Osteocyte (in vitro differentiated cells): ENCODE measurements around the gene RGP1. TPM values are rescaled to one million over a fixed set of nuclear protein-coding genes. Genes with fewer than 3 reads are reported as not detected.

ENCODE experiments used
- DNase-seq: peaks from one replicate; pipeline ENCODE4 v3.0.0; 2021; ENCODE audit warnings: mixed read lengths; ENCODE audit not compliant: unreplicated experiment; ENCODE audit errors: extremely low spot score
- H3K27ac Mint-ChIP-seq: one replicate; pipeline ENCODE4 v1.8.0; 2021; ENCODE audit warnings: mild to moderate bottlenecking, mixed read lengths; ENCODE audit not compliant: unreplicated experiment
- H3K27me3 Mint-ChIP-seq: one replicate; pipeline ENCODE4 v1.8.0; 2021; ENCODE audit warnings: mixed read lengths; ENCODE audit not compliant: unreplicated experiment
- H3K36me3 Mint-ChIP-seq: one replicate; pipeline ENCODE4 v1.8.0; 2021; ENCODE audit warnings: mixed read lengths; ENCODE audit not compliant: unreplicated experiment
- H3K4me1 Mint-ChIP-seq: one replicate; pipeline ENCODE4 v1.8.0; 2021; ENCODE audit warnings: mixed read lengths; ENCODE audit not compliant: unreplicated experiment
- H3K4me3 Mint-ChIP-seq: one replicate; pipeline ENCODE4 v1.8.0; 2021; ENCODE audit warnings: mild to moderate bottlenecking, moderate library complexity, mixed read lengths; ENCODE audit not compliant: unreplicated experiment
- H3K9me3 Mint-ChIP-seq: one replicate; pipeline ENCODE4 v1.8.0; 2021; ENCODE audit warnings: mixed read lengths; ENCODE audit not compliant: unreplicated experiment
- total RNA-seq: library from RNA; stranded (reverse); gene quantifications from 2 replicates; pipeline ENCODE4 v1.2.1, GENCODE V29; 2021
- TF ChIP-seq, protein P1 (sequence below): fragments of 200-600 bp; sonication (generic); IDR thresholded peaks from 2 replicates; pipeline ENCODE4 v1.5.0; 2021; ENCODE audit warnings: antibody characterized with exemption, mild to moderate bottlenecking, moderate library complexity

The RGP1 gene
- total RNA-seq, 1 donor from 2014 or later = 35.9 TPM

DNA sequence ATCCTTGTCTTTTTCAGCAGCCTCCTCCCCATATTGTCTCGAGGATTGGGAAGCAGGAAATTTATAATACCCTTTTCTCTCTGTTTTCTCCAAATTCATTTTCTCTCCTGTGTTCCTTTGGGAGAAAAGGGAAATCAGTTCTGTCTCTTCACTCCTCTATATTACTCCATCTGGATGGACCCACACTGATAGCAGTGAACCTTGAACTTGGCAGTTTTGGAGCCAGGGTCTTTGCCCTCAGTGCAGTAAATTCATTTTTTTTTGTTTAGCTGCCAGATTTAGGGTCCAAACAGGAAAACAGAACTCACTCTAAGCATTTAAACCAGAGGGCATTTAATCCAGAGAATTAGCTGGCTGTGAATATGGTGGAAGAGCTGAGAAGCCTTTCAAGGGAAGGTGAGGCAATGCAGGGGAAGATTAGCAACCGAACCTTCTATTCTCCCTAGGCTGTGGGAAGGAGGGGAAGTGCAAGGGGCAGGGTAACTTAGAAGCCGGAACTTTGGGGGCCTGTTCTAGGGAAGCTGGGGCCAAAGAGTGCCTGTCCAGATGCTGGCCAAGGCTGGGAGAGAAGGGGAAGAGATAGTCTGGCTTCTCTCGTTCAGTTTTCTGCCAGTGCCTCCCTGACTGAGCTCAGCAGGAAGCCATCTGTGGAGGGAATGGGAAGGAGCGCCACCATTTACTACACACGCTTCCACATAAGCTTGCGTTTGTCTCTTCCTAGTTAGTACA is 26.0 kb downstream of the RGP1 start:
- Mint-ChIP-seq H3K9me3 (no peaks in the 10 kb centered on the region), H3K4me3 (no peak overlapping the region), H3K36me3 (no peaks in the 10 kb centered on the region), H3K27me3 (peaks cover 15% of the 10 kb centered on the region), H3K4me1 (no peaks in the 10 kb centered on the region), H3K27ac (no peak overlapping the region)
- no peak for DNase-seq
- TF ChIP-seq, protein P1, sequence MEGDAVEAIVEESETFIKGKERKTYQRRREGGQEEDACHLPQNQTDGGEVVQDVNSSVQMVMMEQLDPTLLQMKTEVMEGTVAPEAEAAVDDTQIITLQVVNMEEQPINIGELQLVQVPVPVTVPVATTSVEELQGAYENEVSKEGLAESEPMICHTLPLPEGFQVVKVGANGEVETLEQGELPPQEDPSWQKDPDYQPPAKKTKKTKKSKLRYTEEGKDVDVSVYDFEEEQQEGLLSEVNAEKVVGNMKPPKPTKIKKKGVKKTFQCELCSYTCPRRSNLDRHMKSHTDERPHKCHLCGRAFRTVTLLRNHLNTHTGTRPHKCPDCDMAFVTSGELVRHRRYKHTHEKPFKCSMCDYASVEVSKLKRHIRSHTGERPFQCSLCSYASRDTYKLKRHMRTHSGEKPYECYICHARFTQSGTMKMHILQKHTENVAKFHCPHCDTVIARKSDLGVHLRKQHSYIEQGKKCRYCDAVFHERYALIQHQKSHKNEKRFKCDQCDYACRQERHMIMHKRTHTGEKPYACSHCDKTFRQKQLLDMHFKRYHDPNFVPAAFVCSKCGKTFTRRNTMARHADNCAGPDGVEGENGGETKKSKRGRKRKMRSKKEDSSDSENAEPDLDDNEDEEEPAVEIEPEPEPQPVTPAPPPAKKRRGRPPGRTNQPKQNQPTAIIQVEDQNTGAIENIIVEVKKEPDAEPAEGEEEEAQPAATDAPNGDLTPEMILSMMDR = no peak

DNA sequence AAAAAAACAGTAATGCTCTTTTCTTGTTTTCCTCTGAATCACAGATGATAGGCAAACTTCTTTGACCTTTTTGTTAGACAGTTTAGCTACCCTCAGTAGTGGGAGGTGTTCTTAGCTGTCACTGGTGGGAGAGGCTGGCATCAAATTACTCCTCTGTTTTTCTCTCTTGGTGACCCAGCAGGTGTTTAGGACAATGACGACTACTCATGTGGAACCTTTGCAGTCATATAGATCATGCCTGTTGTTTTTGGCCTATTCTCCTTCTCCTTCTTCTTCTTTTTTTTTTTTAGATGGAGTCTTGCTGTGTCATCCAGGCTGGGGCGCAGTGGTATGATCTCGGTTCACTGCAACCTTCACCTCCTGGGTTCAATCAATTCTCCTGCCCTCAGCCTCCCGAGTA is 26.9 kb downstream of the RGP1 start:
- TF ChIP-seq, protein P1 = no peak
- Mint-ChIP-seq H3K4me1 (no peaks in the 10 kb centered on the region), H3K27me3 (peaks cover 24% of the 10 kb centered on the region), H3K36me3 (no peaks in the 10 kb centered on the region), H3K9me3 (no peaks in the 10 kb centered on the region), H3K27ac (no peak overlapping the region), H3K4me3 (no peak overlapping the region)
- no peak for DNase-seq

DNA sequence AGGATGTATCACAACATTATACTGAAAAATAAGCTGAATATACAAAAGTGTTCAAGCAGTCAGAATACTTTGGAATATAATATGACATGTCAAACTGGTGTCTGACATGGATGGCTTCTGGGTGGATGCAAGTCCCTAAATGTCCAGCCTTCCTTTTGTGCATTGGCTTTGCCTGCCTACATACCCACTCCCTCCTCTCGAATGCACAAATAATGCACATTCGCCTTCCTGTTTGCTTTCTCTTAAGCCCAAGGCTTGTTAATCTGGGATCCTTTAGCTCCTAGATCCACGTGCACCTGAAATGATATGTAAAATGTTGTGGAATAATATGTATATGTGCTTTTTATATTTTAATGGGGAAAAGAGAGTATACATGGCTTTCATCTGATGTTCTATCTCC is 29.4 kb downstream of the RGP1 start:
- no peak for DNase-seq
- Mint-ChIP-seq H3K27ac (no peak overlapping the region), H3K36me3 (no peaks in the 10 kb centered on the region), H3K4me3 (no peak overlapping the region), H3K9me3 (no peaks in the 10 kb centered on the region), H3K27me3 (peaks cover 32% of the 10 kb centered on the region), H3K4me1 (no peaks in the 10 kb centered on the region)
- TF ChIP-seq, protein P1 = no peak

DNA sequence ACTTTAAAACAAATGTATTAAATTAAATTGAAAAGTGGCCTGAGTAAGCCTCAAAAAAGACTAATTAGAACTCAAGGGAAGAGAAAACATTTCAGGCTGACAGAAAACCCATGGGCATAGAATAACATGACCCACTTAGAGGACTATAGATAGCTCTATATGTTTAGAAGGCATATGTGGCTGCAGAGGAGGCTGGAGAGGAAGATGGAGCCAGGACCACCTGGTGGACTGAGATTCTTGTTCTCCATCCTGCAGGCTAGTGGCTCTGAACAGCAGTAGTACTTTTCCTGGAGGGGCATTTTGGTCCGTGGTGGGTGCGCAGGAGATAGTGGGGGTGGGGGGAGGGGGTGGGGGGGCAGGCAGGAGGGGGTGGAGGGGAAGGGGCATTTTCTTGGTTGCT is 32.0 kb downstream of the RGP1 start:
- Mint-ChIP-seq H3K27ac (no peak overlapping the region), H3K9me3 (no peaks in the 10 kb centered on the region), H3K36me3 (no peaks in the 10 kb centered on the region), H3K27me3 (peaks cover 47% of the 10 kb centered on the region), H3K4me1 (no peaks in the 10 kb centered on the region), H3K4me3 (no peak overlapping the region)
- DNase-seq = no peak
- TF ChIP-seq, protein P1 = no peak

DNA sequence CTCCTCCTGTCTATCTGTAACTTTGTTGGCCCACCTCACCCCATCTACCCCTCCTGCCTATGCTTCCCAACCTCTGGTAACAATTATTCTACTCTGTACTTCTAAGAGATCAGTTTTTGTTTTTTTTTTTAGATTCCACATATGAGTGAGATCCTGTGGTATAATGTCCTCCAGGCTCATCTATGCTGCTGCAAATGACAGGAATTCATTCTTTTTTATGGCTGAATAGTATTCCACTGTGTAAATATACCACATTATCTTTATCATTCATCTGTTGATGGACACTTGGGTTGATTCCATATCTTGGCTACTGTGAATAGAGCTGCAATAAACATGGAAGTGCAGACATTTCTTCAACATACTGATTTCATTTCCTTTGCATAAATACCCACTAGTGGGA is 34.3 kb downstream of the RGP1 start:
- Mint-ChIP-seq H3K4me1 (no peaks in the 10 kb centered on the region), H3K27ac (no peak overlapping the region), H3K27me3 (peaks cover 47% of the 10 kb centered on the region), H3K36me3 (no peaks in the 10 kb centered on the region), H3K9me3 (no peaks in the 10 kb centered on the region), H3K4me3 (no peak overlapping the region)
- no peak for DNase-seq
- TF ChIP-seq, protein P1 = no peak
